ENCODE data around the gene LCK. TPM values are rescaled to one million over a fixed set of nuclear protein-coding genes. Genes with fewer than 3 reads are reported as not detected.

The LCK gene
- total and polyA plus RNA-seq, 9 donors: 0.34 to 1.3 (median 0.68) TPM

DNA sequence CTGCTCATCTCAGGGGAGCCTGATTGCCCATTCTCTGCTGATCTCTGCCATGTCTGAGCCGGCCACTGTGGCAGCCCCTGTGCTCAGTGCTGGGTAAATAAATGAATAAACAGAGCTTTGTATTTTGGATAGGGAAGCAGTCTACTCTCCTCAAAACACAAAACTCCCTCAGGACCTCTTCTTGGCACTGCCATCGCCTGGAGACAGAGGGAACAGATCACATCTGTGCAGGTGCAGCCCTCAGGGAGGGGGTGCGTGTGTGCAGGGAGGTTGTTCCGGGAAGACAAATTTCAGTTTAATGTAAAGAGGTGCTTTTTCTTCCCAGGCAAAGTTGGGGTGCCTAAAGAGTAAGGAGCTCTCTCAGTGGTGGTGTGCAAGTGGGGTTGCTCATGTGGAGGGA lies 11.7 kb upstream of the LCK start:
- DNase-seq: no peak
- Histone ChIP-seq H3K27me3 (ENCODE audit: control insufficient read depth, insufficient read depth, low read length) (no peaks in the 10 kb centered on the region), H3K36me3 (ENCODE audit: control insufficient read depth, insufficient read depth, low read length) (peaks cover 14% of the 10 kb centered on the region), H3K4me3 (ENCODE audit: low read length) (no peak overlapping the region), H3K27ac (ENCODE audit: low read length) (peak overlapping the region; percentile 91), H3K9me3 (replicated peaks; ENCODE audit: control insufficient read depth, low read depth, low read length) (no peaks in the 10 kb centered on the region), H3K4me1 (ENCODE audit: control insufficient read depth, insufficient read depth, low read length) (peaks cover 36% of the 10 kb centered on the region)
- 39% methylated on average over 2 of the region's 4 CpGs for WGBS (ENCODE audit: insufficient coverage)

- WGBS (ENCODE audit: insufficient coverage): 15% methylated on average over 19 of the region's 20 CpGs
- no peak for DNase-seq
- Histone ChIP-seq H3K9me3 (replicated peaks; ENCODE audit: control insufficient read depth, low read depth, low read length) (no peaks in the 10 kb centered on the region), H3K27me3 (ENCODE audit: control insufficient read depth, insufficient read depth, low read length) (no peaks in the 10 kb centered on the region), H3K36me3 (ENCODE audit: control insufficient read depth, insufficient read depth, low read length) (peaks cover 11% of the 10 kb centered on the region), H3K27ac (ENCODE audit: low read length) (peak overlapping the region; percentile 91), H3K4me1 (ENCODE audit: control insufficient read depth, insufficient read depth, low read length) (peaks cover 36% of the 10 kb centered on the region), H3K4me3 (ENCODE audit: low read length) (peak overlapping the region; percentile 78)
These were observed 11.3 kb upstream of the LCK start for GRCh38 chr1:32239790-32240139.

DNA sequence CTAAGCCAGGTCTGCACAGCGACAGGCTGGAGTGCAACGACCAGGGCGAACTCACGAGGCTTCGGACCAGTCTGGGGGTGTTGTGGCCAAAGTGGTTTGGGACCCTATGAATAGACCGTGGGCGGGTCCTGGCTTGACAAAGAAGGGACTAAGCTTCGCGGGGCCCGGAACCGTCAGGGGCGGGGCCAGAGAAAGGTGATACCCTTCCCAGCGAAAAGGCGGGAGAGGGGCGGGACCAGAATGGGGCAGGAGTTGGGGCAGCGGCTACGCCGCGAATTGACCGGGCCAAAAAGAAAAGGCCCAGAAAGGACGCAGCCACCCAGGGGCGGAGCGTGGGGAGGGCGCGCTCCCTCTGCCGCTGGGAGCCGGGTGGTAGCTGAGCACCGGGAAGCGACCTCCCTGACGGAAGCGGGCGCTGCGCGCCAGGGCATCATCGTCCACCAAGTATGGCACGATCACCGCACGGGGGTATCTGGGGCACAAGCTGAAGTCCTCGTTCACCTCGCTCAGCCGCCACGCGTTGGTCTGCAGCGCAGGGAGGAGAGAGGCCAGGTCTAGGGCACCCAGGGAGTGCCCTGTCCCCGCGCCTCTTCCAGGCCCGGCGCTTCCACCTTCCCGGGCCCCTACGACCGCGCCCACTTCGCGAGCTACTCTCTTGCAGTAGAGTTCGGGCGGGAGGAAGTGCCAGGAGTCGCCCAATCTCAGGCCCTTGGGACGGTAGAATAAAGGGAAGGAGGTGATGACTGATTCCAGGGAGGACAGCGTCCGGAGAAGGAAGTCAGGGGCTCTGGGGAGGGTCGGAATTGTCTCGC lies 10.7 kb upstream of the LCK start:
- DNase-seq: peak; percentile 77

GRCh38 chr1:32241001-32241763 lies 9.9 kb upstream of the LCK start:
- Histone ChIP-seq H3K27ac (ENCODE audit: low read length) (peak overlapping the region; percentile 91), H3K36me3 (ENCODE audit: control insufficient read depth, insufficient read depth, low read length) (peaks cover 6% of the 10 kb centered on the region), H3K4me3 (ENCODE audit: low read length) (peak overlapping the region; percentile 78), H3K27me3 (ENCODE audit: control insufficient read depth, insufficient read depth, low read length) (no peaks in the 10 kb centered on the region), H3K9me3 (replicated peaks; ENCODE audit: control insufficient read depth, low read depth, low read length) (no peaks in the 10 kb centered on the region), H3K4me1 (ENCODE audit: control insufficient read depth, insufficient read depth, low read length) (peaks cover 37% of the 10 kb centered on the region)
- WGBS (ENCODE audit: insufficient coverage): under 1% methylated on average over 52 of the region's 55 CpGs
- peak; percentile 86 for DNase-seq

More for the DNA sequence above, 10.7 kb upstream of the LCK start:
- H3K27ac ChIP-seq (ENCODE audit: low read length): peak overlapping the region; percentile 91
- H3K4me3 ChIP-seq (ENCODE audit: low read length): peak overlapping the region; percentile 78
- no peaks in the 10 kb centered on the region for H3K27me3 ChIP-seq (ENCODE audit: control insufficient read depth, insufficient read depth, low read length)
- peaks cover 36% of the 10 kb centered on the region for H3K4me1 ChIP-seq (ENCODE audit: control insufficient read depth, insufficient read depth, low read length)
- no peaks in the 10 kb centered on the region for H3K9me3 ChIP-seq (replicated peaks; ENCODE audit: control insufficient read depth, low read depth, low read length)
- 1% methylated on average over 58 of the region's 62 CpGs for WGBS (ENCODE audit: insufficient coverage)
- H3K36me3 ChIP-seq (ENCODE audit: control insufficient read depth, insufficient read depth, low read length): peaks cover 8% of the 10 kb centered on the region

GRCh38 chr1:32242341-32242851 lies 8.7 kb upstream of the LCK start:
- H3K36me3 ChIP-seq (ENCODE audit: control insufficient read depth, insufficient read depth, low read length): peaks cover 4% of the 10 kb centered on the region
- no peaks in the 10 kb centered on the region for H3K9me3 ChIP-seq (replicated peaks; ENCODE audit: control insufficient read depth, low read depth, low read length)
- peak overlapping the region; percentile 7 for H3K27ac ChIP-seq (ENCODE audit: low read length)
- no peaks in the 10 kb centered on the region for H3K27me3 ChIP-seq (ENCODE audit: control insufficient read depth, insufficient read depth, low read length)
- peaks cover 46% of the 10 kb centered on the region for H3K4me1 ChIP-seq (ENCODE audit: control insufficient read depth, insufficient read depth, low read length)
- 80% methylated on average over 1 of the region's 7 CpGs for WGBS (ENCODE audit: insufficient coverage)
- H3K4me3 ChIP-seq (ENCODE audit: low read length): no peak overlapping the region
- peak; percentile 85 for DNase-seq

- peaks cover 48% of the 10 kb centered on the region for H3K4me1 ChIP-seq (ENCODE audit: control insufficient read depth, insufficient read depth, low read length)
These were observed 4.2 kb upstream of the LCK start, which contains the start of gene FAM167B for GRCh38 chr1:32246888-32247273. FAM167B (plus strand) TSS chr1:32247222; CDS start chr1:32247422, 200 bp downstream.

DNA sequence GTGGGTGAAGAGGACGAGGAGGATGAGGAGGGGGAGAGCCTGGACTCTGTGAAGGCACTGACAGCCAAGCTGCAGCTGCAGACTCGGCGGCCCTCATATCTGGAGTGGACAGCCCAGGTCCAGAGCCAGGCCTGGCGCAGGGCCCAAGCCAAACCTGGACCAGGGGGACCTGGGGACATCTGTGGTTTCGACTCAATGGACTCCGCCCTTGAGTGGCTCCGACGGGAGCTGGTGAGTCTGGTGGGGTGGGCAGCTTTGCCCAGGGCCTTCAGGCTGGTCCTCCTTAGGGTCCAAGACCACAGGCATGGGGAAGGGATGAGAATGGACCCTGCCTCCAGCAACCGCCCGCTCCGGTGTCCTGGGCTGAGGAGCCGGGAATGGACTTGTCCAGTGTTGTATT lies 3.6 kb upstream of the LCK start:
- Histone ChIP-seq H3K4me3 (ENCODE audit: low read length) (no peak overlapping the region), H3K9me3 (replicated peaks; ENCODE audit: control insufficient read depth, low read depth, low read length) (no peaks in the 10 kb centered on the region), H3K27me3 (ENCODE audit: control insufficient read depth, insufficient read depth, low read length) (peaks cover 2% of the 10 kb centered on the region), H3K4me1 (ENCODE audit: control insufficient read depth, insufficient read depth, low read length) (peaks cover 46% of the 10 kb centered on the region), H3K27ac (ENCODE audit: low read length) (peak overlapping the region; percentile 82), H3K36me3 (ENCODE audit: control insufficient read depth, insufficient read depth, low read length) (no peaks in the 10 kb centered on the region)
- WGBS (ENCODE audit: insufficient coverage): 43% methylated on average over 8 of the region's 12 CpGs
- no peak for DNase-seq

More at GRCh38 chr1:32246888-32247273, 4.2 kb upstream of the LCK start, which contains the start of gene FAM167B:
- DNase-seq: peak; percentile 70
- Histone ChIP-seq H3K9me3 (replicated peaks; ENCODE audit: control insufficient read depth, low read depth, low read length) (no peaks in the 10 kb centered on the region), H3K4me3 (ENCODE audit: low read length) (no peak within 1 kb of the TSS), H3K27me3 (ENCODE audit: control insufficient read depth, insufficient read depth, low read length) (peaks cover 2% of the 10 kb centered on the region), H3K36me3 (ENCODE audit: control insufficient read depth, insufficient read depth, low read length) (no peaks in the 10 kb centered on the region), H3K27ac (ENCODE audit: low read length) (peak within 1 kb of the TSS; percentile 82)
- WGBS (ENCODE audit: insufficient coverage): 41% methylated on average over 2 of the region's 3 CpGs

DNA sequence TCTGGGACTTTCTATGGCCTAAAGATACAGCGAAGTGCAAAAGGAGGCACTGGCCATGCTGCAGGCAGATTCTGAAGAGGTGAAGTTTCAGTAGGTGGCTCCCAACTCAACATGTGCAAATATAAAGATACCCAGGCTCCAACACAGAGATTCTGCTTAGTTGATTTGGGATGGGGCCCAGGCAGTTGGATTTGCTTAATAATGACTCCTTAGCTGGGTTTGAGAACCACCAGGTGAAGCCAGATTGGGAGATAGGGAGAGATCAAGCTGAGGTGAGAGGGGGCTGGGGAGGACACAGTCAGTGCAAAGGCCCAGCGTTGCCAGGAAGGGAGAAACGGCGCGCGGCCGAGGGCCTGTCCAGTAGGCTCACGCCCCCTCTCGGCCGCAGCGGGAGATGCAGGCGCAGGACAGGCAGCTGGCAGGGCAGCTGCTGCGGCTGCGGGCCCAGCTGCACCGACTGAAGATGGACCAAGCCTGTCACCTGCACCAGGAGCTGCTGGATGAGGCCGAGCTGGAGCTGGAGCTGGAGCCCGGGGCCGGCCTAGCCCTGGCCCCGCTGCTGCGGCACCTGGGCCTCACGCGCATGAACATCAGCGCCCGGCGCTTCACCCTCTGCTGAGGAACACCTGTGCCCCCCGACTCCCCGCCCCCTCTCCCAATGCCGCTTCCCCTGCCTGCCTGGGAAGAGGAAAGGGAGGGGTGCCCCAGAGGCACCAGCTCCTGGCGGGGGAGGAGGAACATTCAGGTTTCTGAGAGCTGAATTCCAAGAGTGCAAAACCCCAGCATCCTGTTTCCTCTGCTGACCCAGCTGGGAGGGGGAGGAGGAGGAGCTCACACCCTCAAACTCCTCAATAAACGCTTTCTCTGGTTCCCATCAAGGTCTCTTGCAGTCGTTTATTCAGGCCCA lies 2.8 kb upstream of the LCK start:
- 3% methylated on average over 15 of the region's 31 CpGs for WGBS (ENCODE audit: insufficient coverage)
- no peak overlapping the region for H3K4me3 ChIP-seq (ENCODE audit: low read length)
- peaks cover 2% of the 10 kb centered on the region for H3K27me3 ChIP-seq (ENCODE audit: control insufficient read depth, insufficient read depth, low read length)
- H3K27ac ChIP-seq (ENCODE audit: low read length): peak overlapping the region; percentile 82
- no peaks in the 10 kb centered on the region for H3K9me3 ChIP-seq (replicated peaks; ENCODE audit: control insufficient read depth, low read depth, low read length)
- peaks cover 44% of the 10 kb centered on the region for H3K4me1 ChIP-seq (ENCODE audit: control insufficient read depth, insufficient read depth, low read length)
- peak; percentile 68 for DNase-seq
- no peaks in the 10 kb centered on the region for H3K36me3 ChIP-seq (ENCODE audit: control insufficient read depth, insufficient read depth, low read length)

- Histone ChIP-seq H3K27ac (ENCODE audit: low read length) (peak overlapping the region; percentile 90), H3K4me3 (ENCODE audit: low read length) (no peak overlapping the region), H3K9me3 (replicated peaks; ENCODE audit: control insufficient read depth, low read depth, low read length) (no peaks in the 10 kb centered on the region), H3K36me3 (ENCODE audit: control insufficient read depth, insufficient read depth, low read length) (no peaks in the 10 kb centered on the region), H3K4me1 (ENCODE audit: control insufficient read depth, insufficient read depth, low read length) (peaks cover 44% of the 10 kb centered on the region), H3K27me3 (ENCODE audit: control insufficient read depth, insufficient read depth, low read length) (peaks cover 2% of the 10 kb centered on the region)
- DNase-seq: peak; percentile 64
- 37% methylated on average over 7 of the region's 9 CpGs for WGBS (ENCODE audit: insufficient coverage)
These were observed 1.1 kb upstream of the LCK start for GRCh38 chr1:32249831-32250525.

All from muscle of leg (tissue), 11 donors.